ENCODE measurements around the gene OPRM1. TPM values are rescaled to one million over a fixed set of nuclear protein-coding genes. Genes with fewer than 3 reads are reported as not detected.

Gene OPRM1
- total RNA-seq, 1 donor from 2014 or later: not detected

GRCh38 chr6:154243793-154244750 is 205.0 kb downstream of the OPRM1 start:
- Mint-ChIP-seq H3K36me3 (ENCODE audit: low read depth) (peaks cover 13% of the 10 kb centered on the region), H3K4me1 (ENCODE audit: low read depth) (peaks cover 86% of the 10 kb centered on the region), H3K27ac (peak overlapping the region; percentile 61), H3K9me3 (peaks cover 8% of the 10 kb centered on the region), H3K4me3 (peak overlapping the region; percentile 66), H3K27me3 (ENCODE audit: insufficient read depth) (no peaks in the 10 kb centered on the region)
- DNase-seq (ENCODE audit: low spot score): no peak
- intact Hi-C loops (cut with micrococcal nuclease): loop anchor here (10.0 kb wide), 3 partner anchors 491 to 1071 kb away; partner anchors contain the start of genes SCAF8 and TFB1M

- DNase-seq (ENCODE audit: low spot score): no peak
- peak overlapping the region; percentile 67 for H3K27ac Mint-ChIP-seq
- H3K9me3 Mint-ChIP-seq: peaks cover 8% of the 10 kb centered on the region
- peaks cover 13% of the 10 kb centered on the region for H3K36me3 Mint-ChIP-seq (ENCODE audit: low read depth)
- intact Hi-C loops (cut with micrococcal nuclease): loop anchor here (5.0 to 10.0 kb wide), 5 partner anchors 362 to 1172 kb away; partner anchors contain the start of genes SCAF8 and TFB1M
- H3K4me1 Mint-ChIP-seq (ENCODE audit: low read depth): peaks cover 90% of the 10 kb centered on the region
- H3K27me3 Mint-ChIP-seq (ENCODE audit: insufficient read depth): no peaks in the 10 kb centered on the region
- peak overlapping the region; percentile 85 for H3K4me3 Mint-ChIP-seq
Measured at GRCh38 chr6:154245506-154245905, 206.5 kb downstream of the OPRM1 start.

GRCh38 chr6:154246723-154247118 is 207.7 kb downstream of the OPRM1 start:
- Mint-ChIP-seq H3K9me3 (peaks cover 11% of the 10 kb centered on the region), H3K27ac (peak overlapping the region; percentile 54), H3K27me3 (ENCODE audit: insufficient read depth) (no peaks in the 10 kb centered on the region), H3K36me3 (ENCODE audit: low read depth) (peaks cover 12% of the 10 kb centered on the region), H3K4me3 (peak overlapping the region; percentile 85), H3K4me1 (ENCODE audit: low read depth) (peaks cover 87% of the 10 kb centered on the region)
- intact Hi-C loops (cut with micrococcal nuclease): loop anchor here (2.0 to 10.0 kb wide), 6 partner anchors 30 to 1171 kb away; partner anchors contain the start of genes SCAF8 and TFB1M
- DNase-seq (ENCODE audit: low spot score): no peak

GRCh38 chr6:154247119-154247861 is 208.2 kb downstream of the OPRM1 start:
- H3K27ac Mint-ChIP-seq: peak overlapping the region; percentile 76
- H3K4me3 Mint-ChIP-seq: peak overlapping the region; percentile 85
- H3K27me3 Mint-ChIP-seq (ENCODE audit: insufficient read depth): no peaks in the 10 kb centered on the region
- intact Hi-C loops (cut with micrococcal nuclease): loop anchor here (2.0 to 10.0 kb wide), 6 partner anchors 30 to 1170 kb away; partner anchors contain the start of genes SCAF8 and TFB1M
- peaks cover 11% of the 10 kb centered on the region for H3K9me3 Mint-ChIP-seq
- DNase-seq (ENCODE audit: low spot score): no peak
- peaks cover 87% of the 10 kb centered on the region for H3K4me1 Mint-ChIP-seq (ENCODE audit: low read depth)
- peaks cover 12% of the 10 kb centered on the region for H3K36me3 Mint-ChIP-seq (ENCODE audit: low read depth)

GRCh38 chr6:154249499-154250298 is 210.7 kb downstream of the OPRM1 start:
- peaks cover 64% of the 10 kb centered on the region for H3K4me1 Mint-ChIP-seq (ENCODE audit: low read depth)
- peaks cover 3% of the 10 kb centered on the region for H3K27me3 Mint-ChIP-seq (ENCODE audit: insufficient read depth)
- peak overlapping the region; percentile 89 for H3K27ac Mint-ChIP-seq
- H3K9me3 Mint-ChIP-seq: peaks cover 10% of the 10 kb centered on the region
- DNase-seq (ENCODE audit: low spot score): peak; percentile 23
- intact Hi-C loops (cut with micrococcal nuclease): loop anchor here (1.0 to 10.0 kb wide), 12 partner anchors 8 to 1168 kb away; partner anchors contain the start of genes SCAF8 and TFB1M
- peak overlapping the region; percentile 65 for H3K4me3 Mint-ChIP-seq
- H3K36me3 Mint-ChIP-seq (ENCODE audit: low read depth): peaks cover 4% of the 10 kb centered on the region

GRCh38 chr6:154251116-154251515 is 212.1 kb downstream of the OPRM1 start:
- H3K4me1 Mint-ChIP-seq (ENCODE audit: low read depth): peaks cover 50% of the 10 kb centered on the region
- DNase-seq (ENCODE audit: low spot score): no peak
- no peak overlapping the region for H3K27ac Mint-ChIP-seq
- H3K36me3 Mint-ChIP-seq (ENCODE audit: low read depth): peaks cover 2% of the 10 kb centered on the region
- intact Hi-C loops (cut with micrococcal nuclease): loop anchor here (2.0 kb wide), 1 partner anchor 54 kb away; no protein-coding TSS in a partner anchor
- H3K4me3 Mint-ChIP-seq: no peak overlapping the region
- H3K27me3 Mint-ChIP-seq (ENCODE audit: insufficient read depth): peaks cover 3% of the 10 kb centered on the region
- peaks cover 24% of the 10 kb centered on the region for H3K9me3 Mint-ChIP-seq

GRCh38 chr6:154252678-154253077 is 213.6 kb downstream of the OPRM1 start:
- H3K4me3 Mint-ChIP-seq: no peak overlapping the region
- peaks cover 29% of the 10 kb centered on the region for H3K9me3 Mint-ChIP-seq
- H3K4me1 Mint-ChIP-seq (ENCODE audit: low read depth): peaks cover 40% of the 10 kb centered on the region
- peaks cover 3% of the 10 kb centered on the region for H3K27me3 Mint-ChIP-seq (ENCODE audit: insufficient read depth)
- no peak overlapping the region for H3K27ac Mint-ChIP-seq
- intact Hi-C loops (cut with micrococcal nuclease): no loop called here
- peaks cover 6% of the 10 kb centered on the region for H3K36me3 Mint-ChIP-seq (ENCODE audit: low read depth)
- DNase-seq (ENCODE audit: low spot score): no peak

- H3K27me3 Mint-ChIP-seq (ENCODE audit: insufficient read depth): peaks cover 15% of the 10 kb centered on the region
- H3K4me1 Mint-ChIP-seq (ENCODE audit: low read depth): peaks cover 16% of the 10 kb centered on the region
- intact Hi-C loops (cut with micrococcal nuclease): no loop called here
- no peak for DNase-seq (ENCODE audit: low spot score)
- H3K4me3 Mint-ChIP-seq: no peak overlapping the region
- H3K36me3 Mint-ChIP-seq (ENCODE audit: low read depth): peaks cover 5% of the 10 kb centered on the region
- H3K27ac Mint-ChIP-seq: no peak overlapping the region
- H3K9me3 Mint-ChIP-seq: peaks cover 25% of the 10 kb centered on the region
Measured at GRCh38 chr6:154257067-154257466, 218.0 kb downstream of the OPRM1 start.

- Mint-ChIP-seq H3K27ac (no peak overlapping the region), H3K4me1 (ENCODE audit: low read depth) (peaks cover 16% of the 10 kb centered on the region), H3K4me3 (no peak overlapping the region), H3K36me3 (ENCODE audit: low read depth) (peaks cover 5% of the 10 kb centered on the region), H3K27me3 (ENCODE audit: insufficient read depth) (peaks cover 15% of the 10 kb centered on the region), H3K9me3 (peaks cover 25% of the 10 kb centered on the region)
- DNase-seq (ENCODE audit: low spot score): no peak
- intact Hi-C loops (cut with micrococcal nuclease): no loop called here
Measured at GRCh38 chr6:154258064-154258757, 219.2 kb downstream of the OPRM1 start.

- no peak overlapping the region for H3K27ac Mint-ChIP-seq
- intact Hi-C loops (cut with micrococcal nuclease): no loop called here
- peaks cover 21% of the 10 kb centered on the region for H3K4me1 Mint-ChIP-seq (ENCODE audit: low read depth)
- peaks cover 15% of the 10 kb centered on the region for H3K27me3 Mint-ChIP-seq (ENCODE audit: insufficient read depth)
- H3K36me3 Mint-ChIP-seq (ENCODE audit: low read depth): peaks cover 5% of the 10 kb centered on the region
- H3K4me3 Mint-ChIP-seq: no peak overlapping the region
- H3K9me3 Mint-ChIP-seq: peaks cover 6% of the 10 kb centered on the region
- no peak for DNase-seq (ENCODE audit: low spot score)
Measured at GRCh38 chr6:154261688-154262397, 222.8 kb downstream of the OPRM1 start.

GRCh38 chr6:154266560-154267099 is 227.6 kb downstream of the OPRM1 start:
- Mint-ChIP-seq H3K4me3 (no peak overlapping the region), H3K36me3 (ENCODE audit: low read depth) (peaks cover 2% of the 10 kb centered on the region), H3K4me1 (ENCODE audit: low read depth) (peaks cover 22% of the 10 kb centered on the region), H3K27ac (peak overlapping the region; percentile 79), H3K9me3 (peaks cover 6% of the 10 kb centered on the region), H3K27me3 (ENCODE audit: insufficient read depth) (peaks cover 5% of the 10 kb centered on the region)
- DNase-seq (ENCODE audit: low spot score): no peak
- intact Hi-C loops (cut with micrococcal nuclease): loop anchor here (1.0 kb wide), 3 partner anchors 11 to 37 kb away; no protein-coding TSS in a partner anchor

Data from activated T-helper 1 cell treated with anti-CD3 and anti-CD28 coated beads, Interleukin-12 subunit alpha, Interleukin-12 subunit beta, Interleukin-2, Interleukin-4 antibody, amounts not matched to agents 30 ng/mL and 10 ng/mL and 1 ng/mL, durations not matched to agents 14 hours and 24 hours and 36 hours (primary cell).